ENCODE data around the gene XCR1. TPM values are rescaled to one million over a fixed set of nuclear protein-coding genes. Genes with fewer than 3 reads are reported as not detected.

XCR1 gene
- total RNA-seq (2022; extraction: Qiagen RNA extraction; ENCODE audit: low read depth), result not detected in 5 replicates

GRCh38 chr3:46027021-46027705, at the start of gene XCR1:
XCR1 (minus strand) TSS chr3:46027483; CDS start chr3:46021947, 5,536 bp downstream.

GRCh38 chr3:45995236-45996192, 31.8 kb downstream of the XCR1 start, which contains the start of gene FYCO1:
FYCO1 (minus strand) TSS chr3:45995824; CDS start chr3:45984910, 10,914 bp downstream.

Other genes with a start within 250 kb of the XCR1 start
- gene SLC6A20, start 230.9 kb downstream of the XCR1 start, total RNA-seq (2022; extraction: Qiagen RNA extraction; ENCODE audit: low read depth), result 0.02 to 0.09 TPM (median 0.02 TPM) in 4 of 5 replicates, not detected in the other
- gene LZTFL1, start 185.4 kb downstream of the XCR1 start, total RNA-seq (2022; extraction: Qiagen RNA extraction; ENCODE audit: low read depth), result 14.7 to 20.5 TPM (median 17.8 TPM) in 5 replicates
- gene CCR9, start 140.9 kb downstream of the XCR1 start, total RNA-seq (2022; extraction: Qiagen RNA extraction; ENCODE audit: low read depth), result not detected in 5 replicates
- not detected in 5 replicates for gene CXCR6, start 84.0 kb downstream of the XCR1 start, total RNA-seq (2022; extraction: Qiagen RNA extraction; ENCODE audit: low read depth)
- gene FYCO1, start 31.7 kb downstream of the XCR1 start, total RNA-seq (2022; extraction: Qiagen RNA extraction; ENCODE audit: low read depth), result 4.9 to 6.3 TPM (median 5.8 TPM) in 5 replicates
- 0.07 TPM in 1 of 5 replicates, not detected in the others for gene CCR1, start 180.8 kb upstream of the XCR1 start, total RNA-seq (2022; extraction: Qiagen RNA extraction; ENCODE audit: low read depth)
- gene CCR3, start 215.0 kb upstream of the XCR1 start, total RNA-seq (2022; extraction: Qiagen RNA extraction; ENCODE audit: low read depth), result not detected in 5 replicates